Gastrocnemius medialis (tissue), 4 donors: ENCODE data around the gene GPATCH2L.

Experiments
- POLR2A ChIP-seq, 2 donors: fragments of 450-650 bp; IDR thresholded peaks; one replicate each; pipeline ENCODE4 v1.6.1; 2017; ENCODE audit warnings: antibody characterized with exemption in 2 of 2, mild to moderate bottlenecking in 2 of 2, moderate library complexity in 2 of 2
- TF ChIP-seq, protein P1 (sequence below), 5 experiments: fragments of 450-650 bp in 3 of 5; fragments of 200-600 bp in 2 of 5; sonication (generic) in 2 of 5; IDR thresholded peaks in 4 of 5; conservative IDR thresholded peaks in 1 of 5; 1 replicate in 4 of 5; 2 replicates in 1 of 5; pipeline ENCODE4 v1.5.1; 2016 to 2019; ENCODE audit warnings: antibody characterized with exemption in 5 of 5, mild to moderate bottlenecking in 3 of 5, moderate library complexity in 3 of 5

DNA sequence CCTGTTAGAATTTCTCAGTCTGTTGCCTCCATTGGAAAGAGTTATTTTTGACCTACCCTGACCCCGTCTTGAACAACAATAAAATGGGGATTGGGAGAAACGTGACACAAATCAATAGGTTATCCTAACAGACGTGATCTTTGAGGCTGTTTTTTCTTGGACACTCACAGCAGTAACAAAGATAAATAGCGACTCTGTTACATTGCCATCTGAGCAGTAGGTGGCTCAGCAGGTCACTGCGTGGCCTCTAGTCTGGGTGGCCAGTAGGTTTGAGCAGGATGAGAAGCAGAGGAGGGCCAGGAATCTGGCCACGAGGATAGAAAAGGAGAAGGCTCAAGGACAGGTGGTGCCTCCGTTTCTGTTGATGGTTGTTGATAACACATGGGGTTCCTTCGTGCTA, 101.4 kb downstream of the GPATCH2L start:
- TF ChIP-seq POLR2A (IDR thresholded peaks at IDR 0.05) = no peak
- TF ChIP-seq, protein P1, sequence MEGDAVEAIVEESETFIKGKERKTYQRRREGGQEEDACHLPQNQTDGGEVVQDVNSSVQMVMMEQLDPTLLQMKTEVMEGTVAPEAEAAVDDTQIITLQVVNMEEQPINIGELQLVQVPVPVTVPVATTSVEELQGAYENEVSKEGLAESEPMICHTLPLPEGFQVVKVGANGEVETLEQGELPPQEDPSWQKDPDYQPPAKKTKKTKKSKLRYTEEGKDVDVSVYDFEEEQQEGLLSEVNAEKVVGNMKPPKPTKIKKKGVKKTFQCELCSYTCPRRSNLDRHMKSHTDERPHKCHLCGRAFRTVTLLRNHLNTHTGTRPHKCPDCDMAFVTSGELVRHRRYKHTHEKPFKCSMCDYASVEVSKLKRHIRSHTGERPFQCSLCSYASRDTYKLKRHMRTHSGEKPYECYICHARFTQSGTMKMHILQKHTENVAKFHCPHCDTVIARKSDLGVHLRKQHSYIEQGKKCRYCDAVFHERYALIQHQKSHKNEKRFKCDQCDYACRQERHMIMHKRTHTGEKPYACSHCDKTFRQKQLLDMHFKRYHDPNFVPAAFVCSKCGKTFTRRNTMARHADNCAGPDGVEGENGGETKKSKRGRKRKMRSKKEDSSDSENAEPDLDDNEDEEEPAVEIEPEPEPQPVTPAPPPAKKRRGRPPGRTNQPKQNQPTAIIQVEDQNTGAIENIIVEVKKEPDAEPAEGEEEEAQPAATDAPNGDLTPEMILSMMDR (IDR thresholded peaks at IDR 0.05 in 4 of 5, conservative IDR thresholded peaks at IDR 0.05 in 1 of 5) = no peak
